Trophoblast cell (in vitro differentiated cells and primary cell): ENCODE results near the gene CHKA.

ENCODE experiments used
- DNase-seq, 2 donors: peaks; one replicate each; pipeline ENCODE4 v3.0.0-alpha.2; 2016
- H2AFZ ChIP-seq: 2 replicates; pipeline ENCODE4 v1.6.1; 2013; ENCODE audit warnings: low read length, moderate library complexity, mild to moderate bottlenecking; ENCODE audit not compliant: insufficient read depth, poor library complexity
- H2AK5ac ChIP-seq: 2 replicates; pipeline ENCODE4 v1.6.1; 2013; ENCODE audit warnings: mild to moderate bottlenecking, low read length
- H2BK120ac ChIP-seq: 2 replicates; pipeline ENCODE4 v1.6.1; 2013; ENCODE audit warnings: low read length, mild to moderate bottlenecking, moderate library complexity; ENCODE audit not compliant: insufficient read depth, poor library complexity
- H2BK12ac ChIP-seq: 2 replicates; pipeline ENCODE4 v1.6.1; 2013; ENCODE audit warnings: mild to moderate bottlenecking, low read length, moderate library complexity
- H2BK5ac ChIP-seq: 2 replicates; pipeline ENCODE4 v1.6.1; 2013; ENCODE audit warnings: low read length, low read depth, moderate library complexity, mild to moderate bottlenecking; ENCODE audit not compliant: poor library complexity
- H3K14ac ChIP-seq: 2 replicates; pipeline ENCODE4 v1.6.1; 2013; ENCODE audit warnings: mild to moderate bottlenecking, low read length
- H3K18ac ChIP-seq: 2 replicates; pipeline ENCODE4 v1.6.1; 2013; ENCODE audit warnings: mild to moderate bottlenecking, low read length
- H3K23ac ChIP-seq: 2 replicates; pipeline ENCODE4 v1.6.1; 2013; ENCODE audit warnings: low read length
- H3K27ac ChIP-seq: 2 replicates; pipeline ENCODE4 v1.5.1; 2013; ENCODE audit warnings: low read depth, mild to moderate bottlenecking, inconsistent platforms, low read length, moderate library complexity
- H3K27me3 ChIP-seq: 2 replicates; pipeline ENCODE4 v1.6.1; 2013; ENCODE audit warnings: inconsistent platforms, mild to moderate bottlenecking, low read length, moderate library complexity; ENCODE audit not compliant: insufficient read depth
- H3K36me3 ChIP-seq, 2 experiments: 1 replicate in 1 of 2; 2 replicates in 1 of 2; pipeline ENCODE4 v1.6.1; 2013; ENCODE audit warnings: low read length in 2 of 2, mild to moderate bottlenecking in 2 of 2, moderate library complexity in 1 of 2; ENCODE audit not compliant: insufficient read depth in 2 of 2, control insufficient read depth in 1 of 2
- H3K4ac ChIP-seq: 2 replicates; pipeline ENCODE4 v1.6.1; 2013; ENCODE audit warnings: low read depth, mild to moderate bottlenecking, low read length, moderate library complexity
- H3K4me1 ChIP-seq, 2 experiments: 1 replicate in 1 of 2; 2 replicates in 1 of 2; pipeline ENCODE4 v1.6.1; 2013; ENCODE audit warnings: low read length in 2 of 2, mild to moderate bottlenecking in 2 of 2, moderate library complexity in 1 of 2; ENCODE audit not compliant: insufficient read depth in 2 of 2, control insufficient read depth in 1 of 2
- H3K4me2 ChIP-seq: 2 replicates; pipeline ENCODE4 v1.6.1; 2013; ENCODE audit warnings: inconsistent platforms, mild to moderate bottlenecking, low read length, moderate library complexity
- H3K4me3 ChIP-seq: 2 replicates; pipeline ENCODE4 v1.5.1; 2013; ENCODE audit warnings: mild to moderate bottlenecking, low read depth, low read length, inconsistent platforms
- H3K79me1 ChIP-seq: one replicate; pipeline ENCODE4 v1.6.1; 2013; ENCODE audit warnings: low read length
- H3K79me2 ChIP-seq: 2 replicates; pipeline ENCODE4 v1.6.1; 2013; ENCODE audit warnings: low read length, mild to moderate bottlenecking; ENCODE audit not compliant: control insufficient read depth, insufficient read depth, poor library complexity
- H3K9ac ChIP-seq: 2 replicates; pipeline ENCODE4 v1.6.1; 2013; ENCODE audit warnings: mild to moderate bottlenecking, low read length
- H3K9me3 ChIP-seq: 2 replicates; pipeline ENCODE4 v1.6.1; 2013; ENCODE audit warnings: low read depth, mild to moderate bottlenecking, control low read depth, inconsistent platforms, low read length; ENCODE audit not compliant: insufficient read depth
- H4K12ac ChIP-seq: 2 replicates; pipeline ENCODE4 v1.6.1; 2013; ENCODE audit warnings: low read depth, mild to moderate bottlenecking, low read length, moderate library complexity
- H4K8ac ChIP-seq: 2 replicates; pipeline ENCODE4 v1.6.1; 2013; ENCODE audit warnings: low read depth, mild to moderate bottlenecking, low read length, moderate library complexity
- H4K91ac ChIP-seq: one replicate; pipeline ENCODE4 v1.6.1; 2013; ENCODE audit warnings: low read depth, mild to moderate bottlenecking, low read length, moderate library complexity
- WGBS: extraction: QIAGEN DNeasy Blood & Tissue Kit; methylation state at CpG from one replicate; pipeline ENCODE4 v1.1.7; 2013; ENCODE audit warnings: missing lambda C conversion rate; ENCODE audit not compliant: insufficient read length, insufficient coverage; ENCODE audit errors: extremely low coverage; 5-methylcytosine and 5-hydroxymethylcytosine counted together

CHKA gene

GRCh38 chr11:68153742-68154141 is 32.6 kb upstream of the CHKA start:
- H2AK5ac ChIP-seq, result no peak overlapping the region
- no peaks in the 10 kb centered on the region for H3K4me1 ChIP-seq
- DNase-seq, result no peak
- no peak overlapping the region for H3K4ac ChIP-seq
- no peak overlapping the region for H2BK5ac ChIP-seq
- H4K8ac ChIP-seq, result no peak overlapping the region
- H2BK12ac ChIP-seq, result no peak overlapping the region
- H3K27me3 ChIP-seq, result no peaks in the 10 kb centered on the region
- H3K79me1 ChIP-seq, result no peaks in the 10 kb centered on the region
- no peak overlapping the region for H3K23ac ChIP-seq
- H3K36me3 ChIP-seq, result peaks cover 7 to 9% of the 10 kb centered on the region in 2 experiments
- no peak overlapping the region for H3K4me3 ChIP-seq
- no peak overlapping the region for H4K91ac ChIP-seq
- H2BK120ac ChIP-seq, result no peak overlapping the region
- H3K79me2 ChIP-seq, result no peaks in the 10 kb centered on the region
- no peak overlapping the region for H3K4me2 ChIP-seq
- WGBS, result no CpG with 5 or more reads among the region's 8 CpGs
- peaks cover 2% of the 10 kb centered on the region for H3K9me3 ChIP-seq
- H4K12ac ChIP-seq, result no peak overlapping the region
- H2AFZ ChIP-seq, result no peak overlapping the region
- H3K9ac ChIP-seq, result no peak overlapping the region
- H3K18ac ChIP-seq, result no peak overlapping the region
- no peak overlapping the region for H3K27ac ChIP-seq
- H3K14ac ChIP-seq, result no peak overlapping the region

- H3K23ac ChIP-seq, result no peak overlapping the region
- H2AFZ ChIP-seq, result no peak overlapping the region
- no peaks in the 10 kb centered on the region for H3K79me1 ChIP-seq
- H2BK120ac ChIP-seq, result no peak overlapping the region
- H3K36me3 ChIP-seq, result no peaks in the 10 kb centered on the region
- no peaks in the 10 kb centered on the region for H3K79me2 ChIP-seq
- H3K9me3 ChIP-seq, result peaks cover 2% of the 10 kb centered on the region
- no peak overlapping the region for H2BK5ac ChIP-seq
- no peak overlapping the region for H3K27ac ChIP-seq
- H4K12ac ChIP-seq, result no peak overlapping the region
- no peak overlapping the region for H2BK12ac ChIP-seq
- H3K4me3 ChIP-seq, result no peak overlapping the region
- no peak overlapping the region for H3K9ac ChIP-seq
- H4K8ac ChIP-seq, result no peak overlapping the region
- peak; percentile 90 to 92 for DNase-seq
- no CpG with 5 or more reads among the region's 7 CpGs for WGBS
- no peaks in the 10 kb centered on the region for H3K27me3 ChIP-seq
- no peak overlapping the region for H3K4me2 ChIP-seq
- H2AK5ac ChIP-seq, result no peak overlapping the region
- H3K14ac ChIP-seq, result no peak overlapping the region
- no peak overlapping the region for H3K18ac ChIP-seq
- H3K4me1 ChIP-seq, result no peaks in the 10 kb centered on the region
- H3K4ac ChIP-seq, result no peak overlapping the region
- no peak overlapping the region for H4K91ac ChIP-seq
Observed at GRCh38 chr11:68150037-68150436, 28.8 kb upstream of the CHKA start.

- Histone ChIP-seq H4K8ac (no peak overlapping the region), H2BK12ac (no peak overlapping the region), H3K36me3 (no peaks in the 10 kb centered on the region), H3K14ac (no peak overlapping the region), H3K23ac (no peak overlapping the region), H3K4me1 (no peaks in the 10 kb centered on the region), H4K91ac (no peak overlapping the region), H3K9ac (no peak overlapping the region), H2AFZ (no peak overlapping the region), H3K79me1 (no peaks in the 10 kb centered on the region), H3K27ac (no peak overlapping the region), H3K79me2 (no peaks in the 10 kb centered on the region), H3K4me2 (no peak overlapping the region), H3K27me3 (no peaks in the 10 kb centered on the region), H2BK120ac (no peak overlapping the region), H2AK5ac (no peak overlapping the region), H2BK5ac (no peak overlapping the region), H4K12ac (no peak overlapping the region), H3K9me3 (peaks cover 2% of the 10 kb centered on the region), H3K4ac (no peak overlapping the region), H3K18ac (no peak overlapping the region), H3K4me3 (no peak overlapping the region)
- WGBS, result no CpG with 5 or more reads among the region's 6 CpGs
- DNase-seq, result no peak
Observed at GRCh38 chr11:68149417-68149816, 28.2 kb upstream of the CHKA start.

GRCh38 chr11:68148879-68149278 is 27.7 kb upstream of the CHKA start:
- Histone ChIP-seq H3K18ac (no peak overlapping the region), H4K12ac (no peak overlapping the region), H2BK5ac (no peak overlapping the region), H3K79me2 (no peaks in the 10 kb centered on the region), H2AK5ac (peak overlapping the region; percentile 44), H3K23ac (no peak overlapping the region), H3K14ac (no peak overlapping the region), H4K91ac (no peak overlapping the region), H3K9ac (no peak overlapping the region), H3K4me1 (no peaks in the 10 kb centered on the region), H3K9me3 (peaks cover 2% of the 10 kb centered on the region), H2BK12ac (no peak overlapping the region), H2AFZ (no peak overlapping the region), H3K27ac (no peak overlapping the region), H3K4ac (no peak overlapping the region), H3K36me3 (no peaks in the 10 kb centered on the region), H3K27me3 (no peaks in the 10 kb centered on the region), H3K79me1 (no peaks in the 10 kb centered on the region), H4K8ac (no peak overlapping the region), H3K4me3 (no peak overlapping the region), H3K4me2 (no peak overlapping the region), H2BK120ac (no peak overlapping the region)
- DNase-seq, result no peak
- no CpG with 5 or more reads among the region's 7 CpGs for WGBS
